Vagina (tissue), 2 donors: ENCODE results near the gene MARCHF9.

Experiments
- POLR2A ChIP-seq, 2 donors: fragments of 450-650 bp; IDR thresholded peaks; one replicate each; pipeline ENCODE4 v1.6.1; 2017; ENCODE audit warnings: antibody characterized with exemption in 2 of 2, mild to moderate bottlenecking in 2 of 2, moderate library complexity in 2 of 2
- TF ChIP-seq, protein P1 (sequence below), 3 experiments: fragments of 450-650 bp in 2 of 3; fragments of 200-600 bp in 1 of 3; sonication (generic) in 1 of 3; IDR thresholded peaks; one replicate each; pipeline ENCODE4 v1.5.1; 2017 to 2019; ENCODE audit warnings: antibody characterized with exemption in 3 of 3, mild to moderate bottlenecking in 2 of 3, moderate library complexity in 2 of 3

DNA sequence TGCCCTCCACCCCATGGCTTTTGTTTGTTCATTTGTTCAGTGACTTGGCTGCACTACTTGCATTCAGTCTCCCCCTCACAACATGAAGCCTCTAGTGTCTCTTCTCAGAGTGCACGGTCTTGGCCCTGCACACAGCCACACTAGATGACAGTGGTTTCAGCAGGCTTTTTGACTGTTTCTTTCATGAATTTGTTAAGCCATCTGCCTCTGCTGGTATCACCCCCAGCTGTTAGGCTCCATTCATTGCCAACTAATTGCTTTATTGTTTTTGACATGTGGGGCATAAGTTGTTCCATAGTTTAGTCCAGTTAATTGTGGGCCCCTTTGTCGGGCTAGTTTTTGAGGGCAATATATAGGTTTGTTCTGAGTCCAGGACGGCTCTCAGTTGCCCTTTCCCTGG is 42.2 kb upstream of the MARCHF9 start:
- TF ChIP-seq, protein P1, sequence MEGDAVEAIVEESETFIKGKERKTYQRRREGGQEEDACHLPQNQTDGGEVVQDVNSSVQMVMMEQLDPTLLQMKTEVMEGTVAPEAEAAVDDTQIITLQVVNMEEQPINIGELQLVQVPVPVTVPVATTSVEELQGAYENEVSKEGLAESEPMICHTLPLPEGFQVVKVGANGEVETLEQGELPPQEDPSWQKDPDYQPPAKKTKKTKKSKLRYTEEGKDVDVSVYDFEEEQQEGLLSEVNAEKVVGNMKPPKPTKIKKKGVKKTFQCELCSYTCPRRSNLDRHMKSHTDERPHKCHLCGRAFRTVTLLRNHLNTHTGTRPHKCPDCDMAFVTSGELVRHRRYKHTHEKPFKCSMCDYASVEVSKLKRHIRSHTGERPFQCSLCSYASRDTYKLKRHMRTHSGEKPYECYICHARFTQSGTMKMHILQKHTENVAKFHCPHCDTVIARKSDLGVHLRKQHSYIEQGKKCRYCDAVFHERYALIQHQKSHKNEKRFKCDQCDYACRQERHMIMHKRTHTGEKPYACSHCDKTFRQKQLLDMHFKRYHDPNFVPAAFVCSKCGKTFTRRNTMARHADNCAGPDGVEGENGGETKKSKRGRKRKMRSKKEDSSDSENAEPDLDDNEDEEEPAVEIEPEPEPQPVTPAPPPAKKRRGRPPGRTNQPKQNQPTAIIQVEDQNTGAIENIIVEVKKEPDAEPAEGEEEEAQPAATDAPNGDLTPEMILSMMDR (IDR thresholded peaks at IDR 0.05): no peak
- TF ChIP-seq POLR2A (IDR thresholded peaks at IDR 0.05): no peak
